Right ventricle myocardium superior (tissue), 1 donor: ENCODE results near the gene UGT2B28. TPM values are rescaled to one million over a fixed set of nuclear protein-coding genes. Genes with fewer than 3 reads are reported as not detected.
"Not testable (repeated sequence)": the region's sequence is repeated elsewhere in the genome, so short reads cannot be mapped to it uniquely, and the experiment has no call there.

Source experiments
- ATAC-seq: fragments of 200-7000 bp; cut with Tn5 transposase; one replicate; pipeline ENCODE4 v1.9.1; 2020; ENCODE audit warnings: mild to moderate bottlenecking; ENCODE audit not compliant: poor library complexity
- DNase-seq: peaks from one replicate; pipeline ENCODE4 v3.0.0-alpha.2; 2020
- intact Hi-C: fragments of 100-400 bp; cut with DNase I; formaldehyde crosslinking; loops from one replicate; pipeline ENCODE4 v1.11.2; 2022
- total RNA-seq: library from RNA; stranded (reverse); fragmentation: NEBNext Ultra II Directional; extraction: Animal tissue kit (Norgen Biotek cat#: 25700); gene quantifications from one replicate; pipeline ENCODE4 v1.2.1, GENCODE V29; 2021
- donor health status: DM: no; HTN: yes; CAD: no; lungs with severe emphysema.

UGT2B28 gene
- total RNA-seq, 1 donor from 2014 or later = not detected

DNA sequence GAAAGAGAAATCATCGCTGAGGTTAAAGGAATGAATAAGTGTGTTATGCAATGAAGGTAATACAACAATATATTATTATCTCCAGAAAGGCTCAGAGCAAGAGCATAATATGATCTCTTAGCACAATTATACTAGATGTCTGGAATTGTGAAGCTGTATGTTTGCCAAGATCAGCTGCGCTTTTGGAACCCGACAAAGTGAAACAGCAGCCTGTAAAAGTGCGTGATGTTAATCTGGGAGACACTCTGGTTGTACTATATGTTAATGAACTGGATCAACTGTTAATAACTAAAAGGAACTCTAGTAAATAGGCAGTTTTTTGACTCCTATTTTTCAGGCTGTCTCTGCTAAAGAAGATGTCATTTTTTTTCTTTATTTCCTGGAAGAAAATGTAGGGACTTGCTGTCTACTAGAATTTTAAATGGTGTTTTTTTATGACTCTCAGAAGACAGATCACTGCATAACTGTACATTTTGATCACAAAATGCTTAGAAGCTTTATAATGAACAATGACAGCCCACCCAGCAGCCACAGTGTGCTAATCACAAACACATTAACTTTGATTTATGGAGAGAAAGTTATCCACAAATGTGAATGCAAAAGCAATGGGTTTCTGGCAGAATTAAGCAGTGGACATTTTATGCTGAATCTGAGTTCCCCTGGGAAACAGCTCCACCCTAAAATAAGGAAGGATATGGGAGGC is 50.2 kb downstream of the UGT2B28 start:
- DNase-seq = no peak
- intact Hi-C loops = no loop called here
- no peak for ATAC-seq

DNA sequence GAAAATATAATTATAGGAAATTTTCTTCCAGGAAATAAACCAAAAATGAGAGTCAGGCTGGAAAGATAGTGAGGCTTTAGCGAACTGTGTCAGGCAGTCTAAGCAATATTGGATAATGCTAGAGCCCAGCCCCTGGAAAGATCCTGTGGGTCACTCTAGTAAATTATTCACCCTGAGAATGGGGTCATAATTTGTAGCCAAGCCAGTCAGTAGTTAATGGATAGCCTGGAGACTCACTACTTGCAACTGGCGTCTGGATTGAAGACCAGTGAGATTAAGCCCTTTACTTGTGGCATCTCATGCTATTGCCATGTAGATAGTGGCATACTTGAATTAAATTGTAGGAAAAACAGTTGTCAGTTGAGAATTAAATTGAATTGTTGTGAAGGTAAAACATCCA is 51.0 kb downstream of the UGT2B28 start:
- ATAC-seq, intact Hi-C loops, DNase-seq: not testable (repeated sequence)

DNA sequence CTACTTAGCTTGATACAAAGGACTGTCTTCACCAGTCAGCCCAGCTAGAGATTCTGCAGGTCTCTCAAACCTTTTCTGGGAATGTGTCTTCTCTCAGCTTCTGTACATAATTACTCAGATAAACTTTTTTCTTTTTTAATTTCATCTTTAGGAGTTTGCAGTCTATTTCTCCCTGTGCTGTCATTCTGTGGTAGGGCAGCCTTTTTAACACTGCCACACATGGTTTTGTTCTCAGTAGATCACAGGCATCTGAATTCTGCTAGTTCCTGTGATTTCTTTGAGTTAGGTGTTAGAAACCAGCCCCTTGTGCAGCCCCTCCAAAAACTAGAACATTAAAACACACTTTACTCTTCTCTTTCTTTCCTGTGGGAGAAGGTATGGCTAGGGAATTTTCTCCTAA is 55.2 kb downstream of the UGT2B28 start:
- DNase-seq, ATAC-seq, intact Hi-C loops: not testable (repeated sequence)

DNA sequence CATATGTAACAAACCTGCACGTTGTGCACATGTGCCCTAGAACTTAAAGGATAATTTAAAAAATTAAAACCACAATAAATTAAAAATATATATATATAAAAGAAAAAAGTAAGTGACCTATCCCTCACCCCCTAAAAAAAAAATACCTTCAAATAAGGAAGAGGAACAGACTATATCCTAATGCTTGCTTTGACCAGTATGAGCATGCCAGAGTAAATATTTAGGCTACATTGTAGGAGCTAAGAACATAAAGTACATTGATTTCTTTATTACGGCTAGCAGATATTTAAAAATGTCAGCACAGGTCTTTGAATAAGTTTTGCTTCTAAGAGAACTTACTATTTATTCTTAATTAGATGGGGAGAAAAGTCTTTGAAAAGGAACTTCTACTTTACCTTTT is 62.8 kb downstream of the UGT2B28 start:
- DNase-seq, intact Hi-C loops, ATAC-seq: not testable (repeated sequence)

DNA sequence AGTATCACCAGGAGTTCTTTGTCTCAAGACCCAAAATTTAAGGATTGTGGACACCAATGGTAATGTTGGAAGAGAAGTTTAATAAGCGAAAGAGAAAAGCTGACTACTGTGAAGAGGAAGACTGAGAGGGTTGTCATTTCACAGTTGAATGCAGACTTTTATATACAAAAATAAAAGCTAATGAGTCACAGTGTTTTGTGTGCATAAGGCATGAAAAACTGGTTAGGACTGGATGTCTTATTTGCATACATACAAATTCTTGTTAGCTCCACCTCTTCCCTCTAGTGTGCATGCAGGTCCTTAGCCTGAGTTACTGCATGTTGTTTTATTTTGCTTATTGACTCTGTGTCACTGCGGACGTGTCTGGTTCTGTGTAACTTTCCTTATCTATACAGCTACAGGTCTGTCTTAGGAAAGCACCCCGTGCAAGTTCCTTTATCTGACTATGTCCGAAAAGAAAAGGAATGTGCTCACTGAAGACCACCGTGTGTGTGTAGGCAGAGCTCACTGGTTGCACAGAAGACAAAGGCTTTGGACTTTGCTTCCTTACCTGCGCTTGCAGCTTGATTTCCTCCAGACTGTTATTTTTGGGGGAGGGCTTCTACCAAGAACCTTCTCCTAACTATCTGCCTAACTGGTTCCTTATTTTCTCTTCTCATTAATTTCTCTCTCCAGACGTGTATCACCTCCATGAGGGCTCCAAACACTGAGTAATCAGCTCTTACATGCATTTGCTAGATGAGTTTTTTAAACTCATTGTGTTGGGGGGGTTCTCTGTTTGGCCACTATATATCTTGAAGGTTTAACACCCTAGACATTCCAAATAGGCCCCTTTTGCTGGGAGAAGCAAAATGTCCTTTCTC is 63.5 kb downstream of the UGT2B28 start:
- DNase-seq, intact Hi-C loops, ATAC-seq: not testable (repeated sequence)

Other genes with a start within 250 kb of the UGT2B28 start
- not detected for gene UGT2B7, start 184.0 kb upstream of the UGT2B28 start, total RNA-seq
- gene UGT2B11, start 65.7 kb upstream of the UGT2B28 start, total RNA-seq = not detected
- gene UGT2B4, start 215.4 kb downstream of the UGT2B28 start, total RNA-seq = 0.16 TPM